A549 (cell line): Measurements from ENCODE around the gene ETS2. TPM values are rescaled to one million over a fixed set of nuclear protein-coding genes. Genes with fewer than 3 reads are reported as not detected.
"Not testable (repeated sequence)": the region's sequence is repeated elsewhere in the genome, so short reads cannot be mapped to it uniquely, and the experiment has no call there.

Source experiments
- ATAC-seq, 2 experiments: fragments of 200-7000 bp in 1 of 2; fragments of >200 bp in 1 of 2; cut with Nextera tagmentation in 1 of 2; cut with Tn5 transposase in 1 of 2; 3 replicates each; pipeline versions ENCODE4 v1.8.0 to v1.9.1; 2018 to 2020; ENCODE audit warnings: mild to moderate bottlenecking in 1 of 2, moderate library complexity in 1 of 2
- CTCF ChIA-PET: fragments of 300-600 bp; sonication (Branson Sonifier 250); formaldehyde crosslinking; extraction: SDS; loops from one replicate; lab custom pipeline; 2021; ENCODE audit warnings: antibody characterized with exemption, inconsistent platforms; lab: Yijun Ruan, JAX
- POLR2A ChIA-PET: fragments of 350-600 bp; formaldehyde crosslinking; extraction: SDS; loops from one replicate; lab custom pipeline; 2021; ENCODE audit warnings: antibody characterized with exemption, inconsistent platforms; lab: Yijun Ruan, JAX
- DNase-seq, 2 experiments: peaks; one replicate each; pipeline versions ENCODE4 v3.0.0 to v3.0.0-alpha.2; 2011 to 2016; ENCODE audit warnings: low read depth in 1 of 2, low spot score in 1 of 2
- FAIRE-seq: peaks from 2 replicates; lab custom pipeline; 2011; peaks lifted over from hg19 to GRCh38; lab: Jason Lieb, UNC
- H3K27ac ChIP-seq, 2 experiments: fragments of >200 bp; sonication (Bioruptor Twin); formaldehyde crosslinking; 3 replicates each; pipeline ENCODE4 v1.5.1; 2016 to 2017
- H3K4me1 ChIP-seq: fragments of >200 bp; sonication (Bioruptor Twin); formaldehyde crosslinking; 3 replicates; pipeline ENCODE4 v1.6.1; 2016
- H3K4me2 ChIP-seq: fragments of >200 bp; sonication (Bioruptor Twin); formaldehyde crosslinking; 3 replicates; pipeline ENCODE4 v1.6.1; 2016
- H3K4me3 ChIP-seq: fragments of >200 bp; sonication (Bioruptor Twin); formaldehyde crosslinking; 3 replicates; pipeline ENCODE4 v1.5.1; 2016
- H3K9me3 ChIP-seq: fragments of >200 bp; sonication (Bioruptor Twin); formaldehyde crosslinking; 3 replicates; pipeline ENCODE4 v1.6.1; 2016
- ATOH8 ChIP-seq: fragments of 250-450 bp; sonication (Bioruptor Pico); IDR thresholded peaks from 2 replicates; pipeline ENCODE4 v1.5.0; 2020; ENCODE audit warnings: low read depth, mild to moderate bottlenecking, moderate library complexity
- BCL3 ChIP-seq: fragments of >200 bp; sonication (Bioruptor Twin); formaldehyde crosslinking; IDR thresholded peaks from 3 replicates; pipeline ENCODE4 v1.6.1; 2016
- CBX2 ChIP-seq: fragments of 200-600 bp; sonication (generic); IDR thresholded peaks from 2 replicates; pipeline ENCODE4 v1.6.1; 2016; ENCODE audit warnings: low read depth, mild to moderate bottlenecking, borderline replicate concordance
- CBX8 ChIP-seq: fragments of 200-600 bp; sonication (generic); IDR thresholded peaks from 2 replicates; pipeline ENCODE4 v1.6.1; 2016
- CEBPB ChIP-seq, 2 experiments: fragments of >200 bp in 1 of 2; sonication (Bioruptor Twin) in 1 of 2; formaldehyde crosslinking in 1 of 2; IDR thresholded peaks; 2 replicates each; pipeline ENCODE4 v1.6.1; 2012 to 2016
- EHF ChIP-seq: fragments of 250-450 bp; sonication (Bioruptor Pico); IDR thresholded peaks from 2 replicates; pipeline ENCODE4 v1.5.0; 2020; ENCODE audit warnings: mild to moderate bottlenecking
- EHMT2 ChIP-seq: fragments of 200-600 bp; sonication (generic); IDR thresholded peaks from 2 replicates; pipeline ENCODE4 v1.6.1; 2016; ENCODE audit warnings: antibody characterized with exemption, low read depth, mild to moderate bottlenecking, moderate library complexity
- HES2 ChIP-seq: fragments of >200 bp; sonication (Bioruptor Twin); formaldehyde crosslinking; IDR thresholded peaks from 2 replicates; pipeline ENCODE4 v1.6.1; 2016
- HMGXB4 ChIP-seq: fragments of 250-450 bp; sonication (Bioruptor Pico); IDR thresholded peaks from 2 replicates; pipeline ENCODE4 v1.5.0; 2021; ENCODE audit warnings: mild to moderate bottlenecking, moderate library complexity, borderline replicate concordance
- HOXB5 ChIP-seq: fragments of 250-450 bp; sonication (Bioruptor Pico); IDR thresholded peaks from 2 replicates; pipeline ENCODE4 v1.5.0; 2020; ENCODE audit warnings: mild to moderate bottlenecking, moderate library complexity
- KDM5A ChIP-seq: fragments of 200-600 bp; sonication (generic); IDR thresholded peaks from 2 replicates; pipeline ENCODE4 v1.6.1; 2016; ENCODE audit warnings: antibody characterized with exemption, mild to moderate bottlenecking
- MAFK ChIP-seq: fragments of 450-650 bp; IDR thresholded peaks from 2 replicates; pipeline ENCODE4 v1.6.1; 2014; ENCODE audit not compliant: partially characterized antibody
- MAX ChIP-seq: IDR thresholded peaks from 2 replicates; pipeline ENCODE4 v1.6.1; 2012
- MYC ChIP-seq: IDR thresholded peaks from 2 replicates; pipeline ENCODE4 v1.6.1; 2012; ENCODE audit warnings: mild to moderate bottlenecking, inconsistent platforms, low read length, improper control_type of control experiment, borderline replicate concordance
- NFE2L2 ChIP-seq: fragments of 150-350 bp; conservative IDR thresholded peaks from 2 replicates; pipeline ENCODE4 v1.6.1; 2014; ENCODE audit warnings: low read length
- PBX3 ChIP-seq: IDR thresholded peaks from 2 replicates; pipeline ENCODE4 v1.6.1; 2012
- RARB ChIP-seq: fragments of 250-450 bp; sonication (Bioruptor Pico); IDR thresholded peaks from 2 replicates; pipeline ENCODE4 v1.8.0; 2021; ENCODE audit warnings: mild to moderate bottlenecking, moderate library complexity
- REST ChIP-seq: fragments of 200-600 bp; sonication (generic); IDR thresholded peaks from 2 replicates; pipeline ENCODE4 v1.6.1; 2016; ENCODE audit warnings: antibody characterized with exemption, mild to moderate bottlenecking, moderate library complexity
- TFCP2L1 ChIP-seq: fragments of 250-450 bp; sonication (Bioruptor Pico); IDR thresholded peaks from 2 replicates; pipeline ENCODE4 v1.5.0; 2021; ENCODE audit warnings: mild to moderate bottlenecking
- TP53 ChIP-seq: fragments of 250-450 bp; sonication (Bioruptor Pico); IDR thresholded peaks from 2 replicates; pipeline ENCODE4 v1.5.0; 2021; ENCODE audit warnings: mild to moderate bottlenecking, moderate library complexity
- USF2 ChIP-seq: fragments of 450-650 bp; IDR thresholded peaks from 2 replicates; pipeline ENCODE4 v1.6.1; 2014; ENCODE audit warnings: antibody characterized with exemption
- WGBS: methylation state at CpG from one replicate; pipeline ENCODE4 v1.1.6; 2017; ENCODE audit errors: missing lambda C conversion rate; 5-methylcytosine and 5-hydroxymethylcytosine counted together
- polyA plus RNA-seq, 4 experiments: library from polyadenylated mRNA; depleted of rRNA in 3 of 4; stranded (reverse); fragments of >200 nt; fragmentation: RNase III in 1 of 4; extraction: RNeasy Plus Mini Kit Qiagen cat#74134 plus additional on column Dnase treatment in 1 of 4; gene quantifications; 2 replicates in 3 of 4; 3 replicates in 1 of 4; pipeline ENCODE4 v1.2.3, GENCODE V29; 2011 to 2017

ETS2 gene
- polyA plus RNA-seq, 2 of the 4 experiments (the other 2 are of a cell fraction), result 41.6 to 45.5 TPM

- CTCF ChIA-PET, result no interaction called here
- no peak overlapping the region for H3K4me2 ChIP-seq
- no peak for DNase-seq
- no peak for TF ChIP-seq HOXB5 (CRISPR knock-in tag)
- no peak for TF ChIP-seq EHMT2
- TF ChIP-seq NFE2L2, result no peak
- TF ChIP-seq MAFK, result no peak
- TF ChIP-seq REST, result no peak
- no peak for TF ChIP-seq CBX8
- TF ChIP-seq TFCP2L1 (CRISPR knock-in tag), result no peak
- no peak for TF ChIP-seq TP53
- H3K4me1 ChIP-seq, result peaks cover under 1% of the 10 kb centered on the region; the same call in 1 of the 3 replicates
- no peak overlapping the region for H3K27ac ChIP-seq
- ATAC-seq, result no peak; a peak in 1 of 6 replicates
- H3K9me3 ChIP-seq, result peaks cover 5% of the 10 kb centered on the region; the same call in 1 of the 3 replicates
- no peak for FAIRE-seq
- no peak overlapping the region for H3K4me3 ChIP-seq
- WGBS, result 89% methylated on average over 2 of the region's 2 CpGs
- POLR2A ChIA-PET, result interaction anchor here (1.0 kb wide), 1 partner anchor 13 kb away, joined by 3 read pairs; no protein-coding TSS in a partner anchor
These were observed 20.2 kb downstream of the ETS2 start for GRCh38 chr21:38825921-38826320.

GRCh38 chr21:38828111-38828510 lies 22.4 kb downstream of the ETS2 start:
- H3K4me3 ChIP-seq, POLR2A ChIA-PET, CTCF ChIA-PET, DNase-seq, H3K9me3 ChIP-seq, H3K27ac ChIP-seq, FAIRE-seq, H3K4me2 ChIP-seq, ATAC-seq: not testable (repeated sequence)
- H3K4me1 ChIP-seq, result peaks cover 13% of the 10 kb centered on the region; the same call in 2 of the 3 replicates
- WGBS, result 73% methylated on average over 6 of the region's 7 CpGs

GRCh38 chr21:38830671-38831525 lies 25.2 kb downstream of the ETS2 start:
- CTCF ChIA-PET, result interaction anchor here (0.7 to 1.5 kb wide), 3 partner anchors 97 to 307 kb away, joined by 3 to 4 read pairs (median 3); no protein-coding TSS in a partner anchor
- Histone ChIP-seq H3K4me2 (peak overlapping the region; percentile 39; the same call in 1 of the 3 replicates), H3K27ac (no peak overlapping the region; a peak in 1 of 6 replicates), H3K9me3 (peaks cover 5% of the 10 kb centered on the region; the same call in 1 of the 3 replicates), H3K4me3 (no peak overlapping the region), H3K4me1 (peaks cover 13% of the 10 kb centered on the region; the same call in 2 of the 3 replicates)
- ATAC-seq (peak in 1 of 2 experiments; percentile 11; a peak in 1 of 6 replicates), FAIRE-seq (no peak), DNase-seq (no peak)
- WGBS, result 78% methylated on average over 2 of the region's 2 CpGs
- POLR2A ChIA-PET, result interaction anchor here (1.2 to 1.4 kb wide), 2 partner anchors 26 to 163 kb away, joined by 3 to 5 read pairs; partner anchors contain the start of gene ETS2
- TF ChIP-seq ATOH8 (CRISPR knock-in tag), result no peak
- no peak for TF ChIP-seq RARB (CRISPR knock-in tag)
- TF ChIP-seq BCL3, result no peak
- TF ChIP-seq MYC, result no peak
- no peak for TF ChIP-seq HES2
- no peak for TF ChIP-seq PBX3
- TF ChIP-seq MAX, result no peak
- no peak for TF ChIP-seq CBX2
- no peak for TF ChIP-seq MAFK
- TF ChIP-seq HMGXB4 (CRISPR knock-in tag), result no peak
- TF ChIP-seq KDM5A, result no peak
- no peak for TF ChIP-seq USF2
- no peak for TF ChIP-seq CEBPB (IDR thresholded peaks at IDR 0.05)
- TF ChIP-seq EHF (CRISPR knock-in tag), result no peak
